Retinal pigment epithelial cell (primary cell): Measurements from ENCODE around the gene PLD1.

ENCODE experiments used
- DNase-seq: peaks from one replicate; pipeline ENCODE4 v3.0.0-alpha.2; 2010; ENCODE audit warnings: low read depth
- H3K4me3 ChIP-seq: 2 replicates; pipeline ENCODE4 v1.5.1; 2011; ENCODE audit warnings: mild to moderate bottlenecking, low read length, control low read depth, moderate library complexity
- TF ChIP-seq, protein P1 (sequence below): conservative IDR thresholded peaks from 2 replicates; pipeline ENCODE4 v1.5.1; 2011; ENCODE audit warnings: low read depth, low read length, control low read depth, inconsistent platforms

The PLD1 gene

GRCh38 chr3:171622126-171622525, 188.2 kb downstream of the PLD1 start:
- DNase-seq, result no peak
- H3K4me3 ChIP-seq, result no peak overlapping the region
- TF ChIP-seq, protein P1, sequence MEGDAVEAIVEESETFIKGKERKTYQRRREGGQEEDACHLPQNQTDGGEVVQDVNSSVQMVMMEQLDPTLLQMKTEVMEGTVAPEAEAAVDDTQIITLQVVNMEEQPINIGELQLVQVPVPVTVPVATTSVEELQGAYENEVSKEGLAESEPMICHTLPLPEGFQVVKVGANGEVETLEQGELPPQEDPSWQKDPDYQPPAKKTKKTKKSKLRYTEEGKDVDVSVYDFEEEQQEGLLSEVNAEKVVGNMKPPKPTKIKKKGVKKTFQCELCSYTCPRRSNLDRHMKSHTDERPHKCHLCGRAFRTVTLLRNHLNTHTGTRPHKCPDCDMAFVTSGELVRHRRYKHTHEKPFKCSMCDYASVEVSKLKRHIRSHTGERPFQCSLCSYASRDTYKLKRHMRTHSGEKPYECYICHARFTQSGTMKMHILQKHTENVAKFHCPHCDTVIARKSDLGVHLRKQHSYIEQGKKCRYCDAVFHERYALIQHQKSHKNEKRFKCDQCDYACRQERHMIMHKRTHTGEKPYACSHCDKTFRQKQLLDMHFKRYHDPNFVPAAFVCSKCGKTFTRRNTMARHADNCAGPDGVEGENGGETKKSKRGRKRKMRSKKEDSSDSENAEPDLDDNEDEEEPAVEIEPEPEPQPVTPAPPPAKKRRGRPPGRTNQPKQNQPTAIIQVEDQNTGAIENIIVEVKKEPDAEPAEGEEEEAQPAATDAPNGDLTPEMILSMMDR, result no peak

- TF ChIP-seq, protein P1, result no peak
- DNase-seq, result peak; percentile 70
- H3K4me3 ChIP-seq, result no peak overlapping the region
Observed at GRCh38 chr3:171620825-171621434, 189.4 kb downstream of the PLD1 start.

DNA sequence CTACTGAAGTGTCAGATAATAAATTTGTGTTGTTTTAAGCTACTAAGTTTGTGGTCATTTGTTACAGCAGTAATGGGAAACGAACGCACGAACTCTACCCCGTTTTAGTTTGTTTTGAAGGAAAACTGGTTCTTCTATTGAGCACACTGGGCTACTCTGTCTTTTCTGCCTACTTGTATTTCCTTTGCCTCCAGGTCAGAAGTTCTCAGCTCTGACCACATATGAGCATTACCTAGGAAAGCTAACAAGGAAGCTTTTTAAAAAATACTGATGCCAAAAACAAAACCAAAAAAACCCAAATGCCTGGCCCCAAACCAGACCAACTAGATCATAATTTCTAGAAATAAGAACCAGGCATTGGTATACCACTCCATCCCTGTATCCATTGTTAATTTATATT, 193.5 kb downstream of the PLD1 start:
- no peak overlapping the region for H3K4me3 ChIP-seq
- DNase-seq, result no peak
- TF ChIP-seq, protein P1, result no peak

DNA sequence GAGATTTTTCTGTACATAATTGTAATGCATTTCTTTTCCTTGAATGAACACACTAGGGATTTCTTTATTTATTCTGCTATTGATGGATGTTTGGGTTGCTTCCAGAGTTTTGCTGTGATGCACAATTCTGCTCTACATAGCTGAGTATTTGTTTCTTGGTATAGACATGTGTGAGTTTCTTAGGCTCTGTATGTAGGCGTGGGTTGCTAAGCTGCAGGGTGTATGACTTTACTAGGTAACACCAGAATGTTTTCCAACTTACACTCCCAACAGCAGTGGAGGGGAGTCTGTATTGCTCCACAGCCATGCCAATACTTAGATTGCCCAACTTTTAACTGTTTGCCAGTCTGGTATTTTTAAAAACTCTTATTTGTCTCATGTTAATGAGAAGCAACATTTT, 194.6 kb downstream of the PLD1 start:
- no peak for DNase-seq
- no peak overlapping the region for H3K4me3 ChIP-seq
- TF ChIP-seq, protein P1, result no peak

DNA sequence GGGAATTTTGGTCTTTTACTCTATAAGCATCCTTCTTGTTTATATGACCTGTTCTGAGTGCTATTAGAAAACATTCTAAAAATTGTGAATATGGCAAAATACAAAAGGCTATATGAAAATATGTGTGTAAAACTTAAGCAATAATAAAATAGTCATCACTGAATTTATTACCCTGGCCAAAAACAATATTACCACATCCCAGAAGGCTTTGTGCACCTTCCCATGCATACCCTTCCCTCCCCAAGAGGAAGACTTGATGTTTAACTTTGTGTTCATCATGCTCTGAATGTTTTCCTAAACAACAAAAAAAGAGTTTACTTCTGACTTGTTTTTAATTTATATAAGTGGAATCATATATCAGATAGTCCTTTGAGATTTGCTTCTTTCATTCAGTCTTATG, 195.0 kb downstream of the PLD1 start:
- no peak for DNase-seq
- no peak overlapping the region for H3K4me3 ChIP-seq
- TF ChIP-seq, protein P1, result no peak

DNA sequence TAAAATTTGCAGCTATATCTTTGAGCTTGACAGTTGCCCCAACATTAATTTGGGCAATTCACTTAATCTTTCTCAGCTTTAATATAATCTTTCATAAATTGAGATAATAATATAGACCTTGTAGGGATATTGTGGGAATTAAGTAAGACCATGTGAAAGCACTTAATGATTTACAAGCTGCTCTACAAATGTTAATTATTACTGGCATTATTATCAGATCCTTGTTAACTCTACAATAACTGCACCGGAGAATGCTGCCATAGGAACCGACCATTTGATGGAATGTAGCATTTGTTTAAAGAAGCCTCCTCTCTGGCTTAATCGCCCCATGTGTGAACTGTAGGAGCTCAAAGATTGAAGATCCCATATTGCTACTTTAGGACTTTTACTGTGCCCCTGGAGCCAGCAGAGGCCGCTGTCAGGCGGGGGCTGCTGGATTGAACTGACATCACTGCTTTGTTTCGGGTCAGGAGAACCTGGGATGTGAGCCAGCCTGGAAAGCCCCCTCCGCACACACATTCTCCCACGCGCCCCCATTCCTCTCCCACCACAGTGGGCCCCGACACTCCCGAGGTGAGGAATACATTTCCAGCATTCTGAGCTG, 195.9 kb downstream of the PLD1 start:
- TF ChIP-seq, protein P1, result peak; percentile 89
- H3K4me3 ChIP-seq, result peak overlapping the region; percentile 12
- peak; percentile 11 for DNase-seq

- no peak for DNase-seq
- TF ChIP-seq, protein P1, result no peak
- no peak overlapping the region for H3K4me3 ChIP-seq
Observed at GRCh38 chr3:171607452-171607851, 202.8 kb downstream of the PLD1 start.
